Measurements from ENCODE around the gene MGARP. TPM values are rescaled to one million over a fixed set of nuclear protein-coding genes. Genes with fewer than 3 reads are reported as not detected.

MGARP gene
- total and polyA plus RNA-seq, 2 experiments from 2014 or later: 2.4 to 4.1 TPM

DNA sequence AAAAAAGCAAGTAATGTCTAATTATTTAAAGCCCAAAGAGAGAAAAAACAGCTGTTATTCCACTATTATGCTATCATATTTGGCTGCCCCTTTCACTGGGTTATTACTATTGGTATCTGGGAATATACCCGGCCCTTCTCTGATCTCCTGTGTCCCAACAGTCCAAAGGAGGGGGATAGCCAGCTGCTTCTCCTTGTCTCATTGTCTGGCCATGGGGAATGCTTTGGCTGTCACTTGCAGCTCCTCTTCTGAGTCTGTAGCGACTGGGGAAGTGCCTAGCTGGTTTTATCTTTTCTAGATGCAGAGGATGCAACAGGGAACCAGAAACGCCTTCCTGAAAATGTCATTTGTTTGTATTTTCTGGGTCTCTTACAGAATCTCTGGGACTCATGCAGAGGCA lies 33.9 kb downstream of the MGARP start (continued):
- TF ChIP-seq ETS1 (IDR thresholded peaks at IDR 0.05): no peak
- no peak for TF ChIP-seq JUNB (IDR thresholded peaks at IDR 0.05; ENCODE audit: unreplicated experiment)
- TF ChIP-seq ZNF114 (CRISPR knock-in tag; IDR thresholded peaks at IDR 0.05): no peak
- no peak for TF ChIP-seq ZNF331 (CRISPR knock-in tag; IDR thresholded peaks at IDR 0.05; ENCODE audit: low read depth)
- no peak for TF ChIP-seq EZH2 (IDR thresholded peaks at IDR 0.05; ENCODE audit: low read depth, unreplicated experiment)
- TF ChIP-seq POLR2AphosphoS5 (IDR thresholded peaks at IDR 0.05; ENCODE audit: low read depth): no peak
- TF ChIP-seq, protein P1, sequence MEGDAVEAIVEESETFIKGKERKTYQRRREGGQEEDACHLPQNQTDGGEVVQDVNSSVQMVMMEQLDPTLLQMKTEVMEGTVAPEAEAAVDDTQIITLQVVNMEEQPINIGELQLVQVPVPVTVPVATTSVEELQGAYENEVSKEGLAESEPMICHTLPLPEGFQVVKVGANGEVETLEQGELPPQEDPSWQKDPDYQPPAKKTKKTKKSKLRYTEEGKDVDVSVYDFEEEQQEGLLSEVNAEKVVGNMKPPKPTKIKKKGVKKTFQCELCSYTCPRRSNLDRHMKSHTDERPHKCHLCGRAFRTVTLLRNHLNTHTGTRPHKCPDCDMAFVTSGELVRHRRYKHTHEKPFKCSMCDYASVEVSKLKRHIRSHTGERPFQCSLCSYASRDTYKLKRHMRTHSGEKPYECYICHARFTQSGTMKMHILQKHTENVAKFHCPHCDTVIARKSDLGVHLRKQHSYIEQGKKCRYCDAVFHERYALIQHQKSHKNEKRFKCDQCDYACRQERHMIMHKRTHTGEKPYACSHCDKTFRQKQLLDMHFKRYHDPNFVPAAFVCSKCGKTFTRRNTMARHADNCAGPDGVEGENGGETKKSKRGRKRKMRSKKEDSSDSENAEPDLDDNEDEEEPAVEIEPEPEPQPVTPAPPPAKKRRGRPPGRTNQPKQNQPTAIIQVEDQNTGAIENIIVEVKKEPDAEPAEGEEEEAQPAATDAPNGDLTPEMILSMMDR (conservative IDR thresholded peaks at IDR 0.05; ENCODE audit: low read depth in 2 of 2): no peak
- no peak for TF ChIP-seq STAT1 (IDR thresholded peaks at IDR 0.05; ENCODE audit: unreplicated experiment)

- Histone ChIP-seq H2AFZ (no peak overlapping the region), H3K79me2 (replicated peaks; ENCODE audit: insufficient read depth) (no peaks in the 10 kb centered on the region), H4K20me1 (replicated peaks; ENCODE audit: insufficient read depth) (no peaks in the 10 kb centered on the region), H3K27me3 (ENCODE audit: insufficient read depth) (no peaks in the 10 kb centered on the region), H3F3A (replicated peaks; ENCODE audit: low read depth) (no peaks in the 10 kb centered on the region), H3K9me2 (ENCODE audit: insufficient read depth) (no peaks in the 10 kb centered on the region), H3K4me2 (no peak overlapping the region), H3K27ac (ENCODE audit: low read depth) (no peak overlapping the region), H3K4me1 (ENCODE audit: insufficient read depth) (peaks cover 24% of the 10 kb centered on the region), H3K36me3 (ENCODE audit: insufficient read depth) (no peaks in the 10 kb centered on the region), H3K4me3 (no peak overlapping the region)
- Mint-ChIP-seq H3K27ac (0 out of 2 replicates have a peak overlapping the region, but pooled peaks have one; percentile 16), H3K36me3 (ENCODE audit: low read depth) (no peaks in the 10 kb centered on the region), H3K9me3 (no peaks in the 10 kb centered on the region), H3K4me3 (no peak overlapping the region), H3K4me1 (peaks cover 21% of the 10 kb centered on the region), H3K27me3 (ENCODE audit: insufficient read depth, low read depth, poor library complexity) (peaks cover 1% of the 10 kb centered on the region)
- DNase-seq (ENCODE audit: low spot score) (no peak), ATAC-seq (no peak)
- TF ChIP-seq, protein P2, sequence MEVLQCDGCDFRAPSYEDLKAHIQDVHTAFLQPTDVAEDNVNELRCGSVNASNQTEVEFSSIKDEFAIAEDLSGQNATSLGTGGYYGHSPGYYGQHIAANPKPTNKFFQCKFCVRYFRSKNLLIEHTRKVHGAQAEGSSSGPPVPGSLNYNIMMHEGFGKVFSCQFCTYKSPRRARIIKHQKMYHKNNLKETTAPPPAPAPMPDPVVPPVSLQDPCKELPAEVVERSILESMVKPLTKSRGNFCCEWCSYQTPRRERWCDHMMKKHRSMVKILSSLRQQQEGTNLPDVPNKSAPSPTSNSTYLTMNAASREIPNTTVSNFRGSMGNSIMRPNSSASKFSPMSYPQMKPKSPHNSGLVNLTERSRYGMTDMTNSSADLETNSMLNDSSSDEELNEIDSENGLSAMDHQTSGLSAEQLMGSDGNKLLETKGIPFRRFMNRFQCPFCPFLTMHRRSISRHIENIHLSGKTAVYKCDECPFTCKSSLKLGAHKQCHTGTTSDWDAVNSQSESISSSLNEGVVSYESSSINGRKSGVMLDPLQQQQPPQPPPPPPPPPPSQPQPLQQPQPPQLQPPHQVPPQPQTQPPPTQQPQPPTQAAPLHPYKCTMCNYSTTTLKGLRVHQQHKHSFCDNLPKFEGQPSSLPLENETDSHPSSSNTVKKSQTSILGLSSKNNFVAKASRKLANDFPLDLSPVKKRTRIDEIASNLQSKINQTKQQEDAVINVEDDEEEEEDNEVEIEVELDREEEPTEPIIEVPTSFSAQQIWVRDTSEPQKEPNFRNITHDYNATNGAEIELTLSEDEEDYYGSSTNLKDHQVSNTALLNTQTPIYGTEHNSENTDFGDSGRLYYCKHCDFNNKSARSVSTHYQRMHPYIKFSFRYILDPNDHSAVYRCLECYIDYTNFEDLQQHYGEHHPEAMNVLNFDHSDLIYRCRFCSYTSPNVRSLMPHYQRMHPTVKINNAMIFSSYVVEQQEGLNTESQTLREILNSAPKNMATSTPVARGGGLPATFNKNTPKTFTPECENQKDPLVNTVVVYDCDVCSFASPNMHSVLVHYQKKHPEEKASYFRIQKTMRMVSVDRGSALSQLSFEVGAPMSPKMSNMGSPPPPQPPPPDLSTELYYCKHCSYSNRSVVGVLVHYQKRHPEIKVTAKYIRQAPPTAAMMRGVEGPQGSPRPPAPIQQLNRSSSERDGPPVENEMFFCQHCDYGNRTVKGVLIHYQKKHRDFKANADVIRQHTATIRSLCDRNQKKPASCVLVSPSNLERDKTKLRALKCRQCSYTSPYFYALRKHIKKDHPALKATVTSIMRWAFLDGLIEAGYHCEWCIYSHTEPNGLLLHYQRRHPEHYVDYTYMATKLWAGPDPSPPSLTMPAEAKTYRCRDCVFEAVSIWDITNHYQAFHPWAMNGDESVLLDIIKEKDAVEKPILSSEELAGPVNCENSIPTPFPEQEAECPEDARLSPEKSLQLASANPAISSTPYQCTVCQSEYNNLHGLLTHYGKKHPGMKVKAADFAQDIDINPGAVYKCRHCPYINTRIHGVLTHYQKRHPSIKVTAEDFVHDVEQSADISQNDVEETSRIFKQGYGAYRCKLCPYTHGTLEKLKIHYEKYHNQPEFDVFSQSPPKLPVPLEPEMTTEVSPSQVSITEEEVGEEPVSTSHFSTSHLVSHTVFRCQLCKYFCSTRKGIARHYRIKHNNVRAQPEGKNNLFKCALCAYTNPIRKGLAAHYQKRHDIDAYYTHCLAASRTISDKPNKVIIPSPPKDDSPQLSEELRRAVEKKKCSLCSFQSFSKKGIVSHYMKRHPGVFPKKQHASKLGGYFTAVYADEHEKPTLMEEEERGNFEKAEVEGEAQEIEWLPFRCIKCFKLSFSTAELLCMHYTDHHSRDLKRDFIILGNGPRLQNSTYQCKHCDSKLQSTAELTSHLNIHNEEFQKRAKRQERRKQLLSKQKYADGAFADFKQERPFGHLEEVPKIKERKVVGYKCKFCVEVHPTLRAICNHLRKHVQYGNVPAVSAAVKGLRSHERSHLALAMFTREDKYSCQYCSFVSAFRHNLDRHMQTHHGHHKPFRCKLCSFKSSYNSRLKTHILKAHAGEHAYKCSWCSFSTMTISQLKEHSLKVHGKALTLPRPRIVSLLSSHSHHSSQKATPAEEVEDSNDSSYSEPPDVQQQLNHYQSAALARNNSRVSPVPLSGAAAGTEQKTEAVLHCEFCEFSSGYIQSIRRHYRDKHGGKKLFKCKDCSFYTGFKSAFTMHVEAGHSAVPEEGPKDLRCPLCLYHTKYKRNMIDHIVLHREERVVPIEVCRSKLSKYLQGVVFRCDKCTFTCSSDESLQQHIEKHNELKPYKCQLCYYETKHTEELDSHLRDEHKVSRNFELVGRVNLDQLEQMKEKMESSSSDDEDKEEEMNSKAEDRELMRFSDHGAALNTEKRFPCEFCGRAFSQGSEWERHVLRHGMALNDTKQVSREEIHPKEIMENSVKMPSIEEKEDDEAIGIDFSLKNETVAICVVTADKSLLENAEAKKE (CRISPR knock-in tag; IDR thresholded peaks at IDR 0.05): no peak
- no peak for TF ChIP-seq ETS1 (IDR thresholded peaks at IDR 0.05)
- no peak for TF ChIP-seq ZNF114 (CRISPR knock-in tag; IDR thresholded peaks at IDR 0.05)
- TF ChIP-seq STAT1 (IDR thresholded peaks at IDR 0.05; ENCODE audit: unreplicated experiment): no peak
- no peak for TF ChIP-seq EZH2 (IDR thresholded peaks at IDR 0.05; ENCODE audit: low read depth, unreplicated experiment)
- no peak for TF ChIP-seq CREB1 (CRISPR knock-in tag; IDR thresholded peaks at IDR 0.05; ENCODE audit: low read depth)
- no peak for TF ChIP-seq JUNB (IDR thresholded peaks at IDR 0.05; ENCODE audit: unreplicated experiment)
Measured at GRCh38 chr4:139245590-139245989, 34.4 kb downstream of the MGARP start.
